ELF-1 (cell line): ENCODE results near the gene TGM4.

ENCODE experiments used
- DNase-seq: peaks from one replicate; pipeline ENCODE4 v3.0.0-alpha.2; 2016; ENCODE audit warnings: low read depth, low spot score

TGM4 gene

GRCh38 chr3:44880284-44880683 lies 5.9 kb downstream of the TGM4 start:
- no peak for DNase-seq

- DNase-seq: no peak
Observed at GRCh38 chr3:44883213-44883955, 9.0 kb downstream of the TGM4 start.

GRCh38 chr3:44883999-44884431 lies 9.6 kb downstream of the TGM4 start:
- no peak for DNase-seq

GRCh38 chr3:44885618-44886017 lies 11.2 kb downstream of the TGM4 start:
- DNase-seq: peak; percentile 53

GRCh38 chr3:44886561-44886960 lies 12.2 kb downstream of the TGM4 start:
- DNase-seq: no peak

- DNase-seq: no peak
Observed at GRCh38 chr3:44887101-44887500, 12.7 kb downstream of the TGM4 start.

GRCh38 chr3:44890258-44890657 lies 15.8 kb downstream of the TGM4 start:
- DNase-seq: peak; percentile 47

GRCh38 chr3:44890852-44891251 lies 16.4 kb downstream of the TGM4 start:
- no peak for DNase-seq

- no peak for DNase-seq
Observed at GRCh38 chr3:44892689-44893088, 18.3 kb downstream of the TGM4 start.

- DNase-seq: no peak
Observed at GRCh38 chr3:44893097-44893496, 18.7 kb downstream of the TGM4 start.

- DNase-seq: peak; percentile 64
Observed at GRCh38 chr3:44894485-44894884, 20.1 kb downstream of the TGM4 start.

- DNase-seq: no peak
Observed at GRCh38 chr3:44896440-44896839, 22.0 kb downstream of the TGM4 start.

- no peak for DNase-seq
Observed at GRCh38 chr3:44899683-44900367, 25.4 kb downstream of the TGM4 start.

- DNase-seq: no peak
Observed at GRCh38 chr3:44902628-44903027, 28.2 kb downstream of the TGM4 start.

- DNase-seq: no peak
Observed at GRCh38 chr3:44903314-44903713, 28.9 kb downstream of the TGM4 start.

- no peak for DNase-seq
Observed at GRCh38 chr3:44903751-44904150, 29.3 kb downstream of the TGM4 start.

GRCh38 chr3:44905446-44906157 lies 31.2 kb downstream of the TGM4 start:
- DNase-seq: no peak

GRCh38 chr3:44906997-44907396 lies 32.6 kb downstream of the TGM4 start:
- DNase-seq: no peak

- no peak for DNase-seq
Observed at GRCh38 chr3:44907612-44908011, 33.2 kb downstream of the TGM4 start.

- no peak for DNase-seq
Observed at GRCh38 chr3:44909063-44909462, 34.7 kb downstream of the TGM4 start.

GRCh38 chr3:44910693-44911092 lies 36.3 kb downstream of the TGM4 start:
- no peak for DNase-seq

GRCh38 chr3:44913868-44914468 lies 39.6 kb downstream of the TGM4 start:
- DNase-seq: peak; percentile 88
